HG03280 (cell line): ENCODE data around the gene LMBR1L.

ENCODE experiments used
- ATAC-seq: cut with Tn5 transposase; IDR thresholded peaks from one replicate; pipeline ENCODE4 v1.9.1; 2021; ENCODE audit warnings: mild to moderate bottlenecking, moderate library complexity; ENCODE audit not compliant: unreplicated experiment

Gene LMBR1L

DNA sequence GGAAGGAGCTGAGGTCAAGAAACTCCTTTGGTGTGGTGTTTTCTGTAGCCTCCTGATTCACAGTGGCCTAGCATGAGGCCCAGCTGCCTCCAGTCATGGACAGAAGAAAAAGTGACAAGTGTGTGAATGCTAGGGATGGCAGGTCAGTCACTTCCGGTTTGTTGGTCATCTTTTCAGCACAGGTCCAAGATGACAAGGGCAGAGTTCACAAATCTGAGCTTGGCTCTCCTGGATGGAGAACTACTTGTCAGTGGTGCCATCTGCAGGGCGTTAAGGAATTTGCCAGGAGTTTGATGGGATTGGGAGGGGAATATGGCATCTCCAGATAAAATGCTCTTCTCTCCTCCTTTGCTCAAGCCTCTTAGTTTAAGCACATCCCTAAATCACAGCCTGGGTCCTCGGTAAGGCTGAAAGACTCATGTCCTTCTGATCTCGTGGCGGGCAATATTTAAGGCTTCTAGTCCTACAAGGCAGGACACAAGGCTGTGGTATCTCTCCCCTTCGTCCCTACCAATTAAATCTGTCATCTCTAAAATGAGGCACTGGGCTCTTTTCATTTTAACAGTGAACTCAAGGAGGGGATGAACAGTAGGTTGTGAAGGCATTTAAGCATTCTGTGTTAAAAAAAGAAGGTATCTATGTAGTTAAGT, 10.5 kb upstream of the LMBR1L start:
- no peak for ATAC-seq

DNA sequence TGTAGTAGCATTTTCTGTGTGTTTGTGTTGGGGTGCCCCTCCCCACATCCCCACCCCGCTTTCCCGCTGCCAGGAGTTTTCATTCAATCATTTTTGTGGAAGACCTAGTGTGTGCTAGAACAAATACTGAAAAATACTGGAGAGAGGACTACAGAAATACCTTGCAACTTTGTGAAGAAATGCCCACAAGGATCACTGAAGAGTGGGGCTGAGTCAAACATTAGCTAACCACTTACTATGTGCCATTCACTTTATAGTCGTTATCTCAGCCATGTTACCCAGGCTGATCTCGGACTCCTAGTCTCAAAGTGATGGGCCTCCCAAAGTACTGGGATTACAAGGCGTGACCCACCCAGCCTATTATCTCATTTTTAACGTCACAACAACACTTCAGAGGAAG, 559 bp upstream of the LMBR1L start:
- no peak for ATAC-seq

- no peak for ATAC-seq
These were observed 795 bp downstream of the LMBR1L start for GRCh38 chr12:49109641-49110463.

DNA sequence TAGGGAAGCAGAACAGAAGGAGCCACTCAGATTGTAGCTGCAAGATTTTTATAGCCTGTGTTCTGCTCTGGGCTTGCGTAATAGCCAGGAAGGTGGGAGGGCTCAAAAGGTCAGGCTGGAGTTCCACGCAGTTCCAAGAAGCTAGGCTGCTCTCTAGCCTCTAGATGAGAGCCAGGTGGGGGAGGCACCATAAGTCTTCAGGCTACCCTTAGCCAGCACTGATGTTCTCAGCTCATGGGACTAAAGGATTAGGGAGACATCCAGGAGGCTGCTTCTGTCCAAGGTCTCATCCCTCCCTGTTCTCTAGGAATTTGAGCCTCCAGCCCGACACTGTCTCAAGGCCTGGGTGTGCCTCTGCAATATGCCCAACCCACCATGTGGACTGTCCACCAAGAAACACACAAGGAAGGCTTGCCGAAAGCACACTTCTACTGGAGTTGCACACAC, 1.7 kb downstream of the LMBR1L start:
- ATAC-seq = no peak

- no peak for ATAC-seq
These were observed 5.1 kb downstream of the LMBR1L start for GRCh38 chr12:49105504-49106084.

GRCh38 chr12:49104822-49105221, 5.8 kb downstream of the LMBR1L start:
- ATAC-seq = no peak

- ATAC-seq = no peak
These were observed 10.3 kb downstream of the LMBR1L start for GRCh38 chr12:49100380-49100779.

- ATAC-seq = no peak
These were observed 11.9 kb downstream of the LMBR1L start for GRCh38 chr12:49098703-49099102.

- ATAC-seq = no peak
These were observed 12.6 kb downstream of the LMBR1L start for GRCh38 chr12:49098035-49098451.

- ATAC-seq = no peak
These were observed 13.3 kb downstream of the LMBR1L start for GRCh38 chr12:49097381-49097780.

- ATAC-seq = no peak
These were observed 15.7 kb downstream of the LMBR1L start for GRCh38 chr12:49094975-49095365.

- no peak for ATAC-seq
These were observed 16.3 kb downstream of the LMBR1L start, which contains the start of gene DHH for GRCh38 chr12:49094160-49094974. TSS of gene DHH (minus strand) at chr12:49094801. CDS start at chr12:49094512, 289 bp downstream.

DNA sequence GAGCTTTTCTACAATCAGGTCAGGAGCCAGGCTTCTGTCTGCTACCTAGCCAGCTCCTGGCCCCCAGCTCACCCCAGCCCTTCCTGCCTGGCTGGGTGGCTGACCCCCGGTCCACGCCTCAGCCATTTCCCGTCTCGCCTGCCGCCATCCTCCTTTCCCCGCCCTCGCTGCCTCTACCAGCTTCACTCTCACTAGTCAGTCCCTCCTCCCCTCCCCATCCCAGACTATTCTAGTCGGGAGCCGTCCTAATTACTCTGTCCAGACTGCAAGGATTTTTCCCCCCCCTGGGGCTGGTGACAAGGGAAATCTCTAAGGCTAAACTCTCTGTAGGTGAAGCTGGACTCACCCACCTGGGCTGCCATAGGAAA, 16.9 kb downstream of the LMBR1L start:
- no peak for ATAC-seq

GRCh38 chr12:49092816-49093406, 17.7 kb downstream of the LMBR1L start:
- no peak for ATAC-seq

- ATAC-seq = no peak
These were observed 18.4 kb downstream of the LMBR1L start for GRCh38 chr12:49092086-49092815.

GRCh38 chr12:49091836-49092085, 18.9 kb downstream of the LMBR1L start:
- ATAC-seq = no peak

DNA sequence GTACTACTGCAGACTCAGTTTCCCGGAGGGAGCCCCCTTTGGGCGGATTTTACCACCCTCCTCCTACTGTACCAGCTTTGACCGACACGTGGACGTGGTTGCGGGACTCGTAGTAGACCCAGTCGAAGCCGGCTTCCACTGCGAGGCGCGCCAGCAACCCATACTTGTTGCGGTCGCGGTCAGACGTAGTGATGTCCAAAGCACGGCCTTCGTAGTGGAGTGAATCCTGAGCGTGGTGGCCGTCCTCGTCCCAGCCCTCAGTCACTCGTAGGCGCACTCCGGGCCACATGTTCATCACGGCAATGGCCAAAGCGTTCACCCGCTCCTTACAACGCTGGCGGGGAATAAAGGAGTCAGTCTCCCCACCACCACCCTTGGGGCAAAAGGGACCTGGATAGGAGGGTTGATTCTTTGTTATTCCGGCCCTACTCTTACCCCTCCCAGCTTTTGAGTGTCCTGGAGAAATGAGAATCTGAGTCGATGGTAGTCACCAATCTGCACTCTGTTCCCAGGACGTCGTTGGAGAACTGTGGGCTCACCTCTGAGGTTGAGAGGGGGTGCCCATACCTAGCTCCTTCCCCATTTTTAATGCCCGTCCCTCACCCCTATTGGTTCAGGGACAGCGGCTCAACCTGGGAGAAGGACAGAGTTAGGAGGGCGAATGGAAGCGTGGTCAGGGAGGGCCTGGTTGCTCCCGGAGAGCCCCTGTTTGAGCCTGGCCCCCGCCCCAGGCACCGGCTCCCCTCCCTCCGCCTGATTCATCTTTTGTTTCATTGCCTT, 19.4 kb downstream of the LMBR1L start:
- ATAC-seq = no peak

DNA sequence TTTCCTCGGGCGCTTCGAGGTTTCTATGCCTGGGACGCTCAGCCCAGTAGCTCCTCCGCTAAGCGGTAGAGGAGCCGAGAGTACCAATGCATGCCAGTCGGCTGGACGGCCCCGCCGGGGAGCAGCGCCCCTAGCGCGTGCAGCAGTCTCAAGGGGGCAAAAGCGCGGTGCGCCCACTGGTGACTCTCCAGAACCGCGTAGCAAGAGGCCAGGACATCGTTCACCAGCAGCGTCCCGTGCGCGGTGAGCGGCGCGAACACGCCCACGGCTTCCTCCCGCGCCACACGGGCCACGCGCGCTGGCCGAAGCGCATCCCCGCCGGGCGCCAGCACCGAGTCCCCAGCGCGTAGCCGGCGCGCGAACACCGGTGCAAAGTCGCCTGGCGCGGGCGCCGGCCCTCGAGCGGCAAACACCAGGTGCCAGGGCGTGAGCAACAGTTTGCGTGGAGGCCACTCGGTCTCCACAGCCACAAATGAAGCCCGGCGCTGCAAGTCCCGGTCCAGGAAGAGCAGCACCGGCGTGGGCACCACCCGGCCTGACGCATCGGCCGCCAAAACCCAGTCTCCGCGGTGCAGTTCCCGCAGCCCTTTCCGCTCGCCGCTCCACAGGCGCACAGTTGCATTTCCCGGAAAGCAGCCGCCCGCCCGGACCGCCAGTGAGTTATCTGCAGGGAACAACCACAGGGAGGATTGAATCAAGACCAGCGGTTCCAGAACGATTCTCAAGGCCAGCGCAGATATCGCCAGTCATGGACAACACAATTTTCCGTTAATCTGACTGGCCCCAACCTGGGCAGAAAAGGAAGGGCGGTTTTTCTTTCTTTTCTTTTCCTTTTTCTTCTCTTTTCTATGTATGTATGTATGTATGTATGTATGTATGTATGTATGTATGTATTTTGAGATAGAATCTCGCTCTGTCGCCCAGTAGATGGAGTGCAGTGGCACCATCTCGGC, 20.6 kb downstream of the LMBR1L start:
- ATAC-seq = no peak
